Activated CD8-positive, alpha-beta memory T cell treated with anti-CD3 and anti-CD28 coated beads for 48 hours (primary cell): Measurements from ENCODE around the gene RSPO4.
A peak's percentile ranks its signal among the peaks of the same experiment; 100 is the strongest.

Experiments used
- DNase-seq, 3 experiments: peaks; one replicate each; pipeline ENCODE4 v3.0.0-alpha.2; 2020; ENCODE audit warnings: low read depth in 2 of 3, low spot score in 2 of 3

Gene RSPO4

DNA sequence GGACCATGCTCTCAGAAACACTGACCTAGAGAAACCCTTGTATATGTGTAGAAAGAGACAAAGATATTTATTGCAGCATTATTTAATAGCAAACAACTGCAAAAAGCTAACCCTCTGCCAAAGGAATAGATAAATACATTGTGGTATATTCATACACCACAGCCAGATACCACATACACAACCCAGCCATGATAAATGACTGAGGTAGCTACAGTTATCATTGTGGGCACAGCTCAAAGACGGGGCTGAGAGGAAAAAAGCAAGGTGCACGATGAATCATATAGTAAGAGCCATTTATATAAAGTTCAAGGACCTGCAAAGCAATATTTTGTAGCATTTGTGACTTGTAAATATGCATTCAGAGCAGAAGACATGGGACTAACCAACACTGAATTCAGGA is 30.8 kb downstream of the RSPO4 start:
- DNase-seq, result no peak

GRCh38 chr20:969868-970267 is 32.2 kb downstream of the RSPO4 start:
- DNase-seq, result no peak

DNA sequence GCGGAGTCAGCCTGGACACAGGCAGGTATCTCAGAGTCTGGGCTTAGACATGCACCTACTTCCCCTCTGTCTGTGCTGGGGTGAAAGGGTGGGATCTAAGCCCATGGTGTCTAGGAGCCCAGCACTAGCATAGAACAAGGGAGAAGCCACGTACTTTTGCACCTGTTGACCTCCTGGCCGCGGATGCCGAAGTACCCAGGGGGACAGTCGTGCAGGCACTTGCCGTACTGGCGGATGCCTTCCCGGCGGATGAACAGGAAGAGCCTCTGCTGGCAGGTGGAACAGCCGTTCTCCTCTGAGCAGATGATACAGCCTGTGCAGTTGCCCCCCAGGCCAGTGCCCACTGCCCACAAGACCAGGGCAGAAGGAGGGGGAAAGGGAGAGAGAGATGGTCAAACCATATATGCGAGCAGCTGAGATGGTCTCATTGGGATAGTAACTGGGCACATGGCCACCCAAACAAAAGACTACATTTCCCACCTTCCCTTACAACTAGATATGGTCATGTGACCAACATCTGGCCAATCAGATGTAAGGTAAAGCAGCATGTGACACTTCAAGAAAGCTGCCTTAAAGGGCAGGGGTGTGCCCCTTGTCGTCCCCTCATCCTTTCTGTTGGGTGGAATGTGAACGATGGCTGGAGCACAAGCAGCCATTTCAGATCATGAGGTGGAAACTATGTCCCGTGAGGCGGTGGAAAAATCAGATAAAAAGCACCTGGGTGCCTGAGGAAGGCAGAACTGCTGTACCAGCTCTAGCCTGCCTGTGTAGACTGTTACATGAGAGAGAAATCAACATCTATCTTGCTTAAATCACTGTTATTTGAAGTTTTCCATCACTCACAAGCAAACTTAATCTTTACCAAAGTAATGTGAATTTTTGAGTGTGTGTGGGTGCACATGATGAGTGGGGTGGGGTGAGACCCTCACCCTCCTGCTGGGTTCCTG is 34.0 kb downstream of the RSPO4 start:
- DNase-seq, result no peak

- no peak for DNase-seq
These were observed 36.2 kb downstream of the RSPO4 start for GRCh38 chr20:965956-966355.

GRCh38 chr20:963795-964194 is 38.3 kb downstream of the RSPO4 start:
- no peak for DNase-seq

GRCh38 chr20:962683-963082 is 39.4 kb downstream of the RSPO4 start:
- no peak for DNase-seq

DNA sequence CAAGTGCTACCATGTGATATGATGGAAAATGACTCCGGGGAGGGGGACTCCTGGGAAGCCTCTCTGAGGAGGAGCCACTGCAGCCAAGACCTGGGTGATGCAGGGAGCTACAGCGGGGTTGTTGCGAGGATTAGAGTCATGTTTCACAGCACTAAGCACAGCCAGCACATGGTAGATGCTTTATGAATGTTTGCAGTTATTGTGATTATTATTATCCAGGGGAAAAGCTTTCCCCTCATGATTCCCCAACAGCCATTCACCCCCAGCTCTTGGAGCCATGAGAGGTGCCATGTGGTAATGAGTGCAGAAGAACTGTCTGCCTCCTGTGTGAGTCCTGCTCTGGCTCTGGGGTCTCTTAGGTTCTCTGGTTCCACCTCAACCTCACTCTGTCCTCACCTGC is 39.9 kb downstream of the RSPO4 start:
- DNase-seq, result no peak

- no peak for DNase-seq
These were observed 40.3 kb downstream of the RSPO4 start for GRCh38 chr20:961768-962167.

DNA sequence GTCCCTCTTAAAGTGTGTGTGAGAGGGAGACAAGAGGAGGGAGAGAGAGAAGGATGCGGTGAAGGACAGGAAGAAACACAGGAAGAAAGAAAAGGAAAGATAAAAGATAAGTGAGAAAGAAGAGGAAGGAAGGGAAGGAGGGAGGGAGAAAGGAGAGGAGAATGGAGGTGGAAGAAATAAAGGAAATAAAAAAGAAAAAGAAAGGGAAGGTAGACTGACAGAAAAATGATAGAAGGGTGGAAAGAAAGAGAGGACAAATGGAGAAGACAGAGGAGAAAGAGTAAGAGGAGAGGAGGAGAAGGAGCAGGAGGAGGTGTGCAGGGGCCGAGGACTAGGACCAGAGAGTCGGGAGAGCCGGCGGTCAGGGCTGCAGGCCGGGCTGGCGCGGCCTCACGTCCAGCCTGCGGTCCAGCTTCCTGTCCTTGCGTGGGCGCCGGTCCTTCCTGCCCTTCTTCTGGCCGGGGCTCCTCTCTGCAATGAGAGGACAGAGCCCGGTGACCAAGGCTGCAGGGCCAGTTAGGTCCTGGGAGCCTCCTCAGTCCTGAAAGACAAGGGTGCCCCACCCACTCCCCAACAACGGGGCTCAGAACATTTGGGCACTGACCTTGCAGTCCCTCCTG is 42.0 kb downstream of the RSPO4 start:
- DNase-seq, result no peak

GRCh38 chr20:958936-959815 is 42.9 kb downstream of the RSPO4 start:
- DNase-seq, result no peak

GRCh38 chr20:957544-957943 is 44.6 kb downstream of the RSPO4 start:
- DNase-seq, result no peak

DNA sequence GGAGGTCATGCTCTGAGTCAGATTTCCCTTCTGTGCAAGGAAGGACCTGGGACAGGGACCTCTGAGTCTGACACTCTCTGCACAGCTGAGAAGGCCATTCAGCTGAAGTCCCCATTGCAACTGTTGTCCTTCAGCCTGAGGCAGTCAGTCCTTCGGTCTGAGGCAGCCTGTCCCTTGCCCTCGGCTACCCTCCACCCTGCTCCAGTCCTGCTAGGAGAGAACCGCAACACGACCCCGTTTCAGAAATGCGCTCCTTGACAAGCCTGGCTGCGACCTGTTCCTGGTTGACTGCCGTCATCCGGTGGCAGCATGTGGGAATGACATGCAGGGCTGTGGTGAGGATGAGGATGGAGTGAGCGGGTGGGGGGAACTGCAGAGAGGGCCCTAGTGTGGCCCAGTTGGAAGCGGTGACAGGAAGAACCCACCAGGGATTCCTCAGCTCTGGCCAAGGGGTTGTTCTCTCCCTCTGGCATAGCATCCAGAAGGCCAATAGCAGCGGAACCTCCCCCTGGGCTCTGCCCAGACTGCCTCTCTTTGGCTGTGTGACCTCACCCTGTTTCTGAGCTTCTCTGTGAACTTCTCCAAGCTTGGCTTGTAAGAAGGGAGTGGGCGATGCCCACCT is 45.7 kb downstream of the RSPO4 start:
- peak; percentile 44 to 67 (median 55) for DNase-seq

GRCh38 chr20:955656-956055 is 46.5 kb downstream of the RSPO4 start:
- no peak for DNase-seq

GRCh38 chr20:955111-955510 is 47.0 kb downstream of the RSPO4 start:
- DNase-seq, result no peak

DNA sequence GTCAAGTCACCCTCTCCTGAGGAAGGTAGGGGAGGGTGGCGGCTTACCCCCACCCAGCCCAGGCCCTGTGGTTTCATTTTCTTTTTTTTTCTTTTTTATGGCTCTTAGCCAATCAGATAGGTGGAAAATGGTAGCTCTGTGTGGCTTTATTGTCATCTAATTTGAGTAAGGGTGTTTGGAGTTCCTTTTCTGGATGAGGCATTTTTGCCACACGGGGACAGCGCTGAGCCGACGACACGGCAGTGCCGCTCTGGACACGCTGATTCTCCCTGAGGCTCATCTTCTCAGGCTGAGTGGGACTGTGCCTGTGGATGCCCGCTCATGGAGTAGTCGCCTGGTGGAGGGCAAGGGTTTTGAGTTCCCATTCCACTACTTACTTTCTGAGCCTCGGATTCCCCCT is 48.4 kb downstream of the RSPO4 start:
- DNase-seq, result no peak

DNA sequence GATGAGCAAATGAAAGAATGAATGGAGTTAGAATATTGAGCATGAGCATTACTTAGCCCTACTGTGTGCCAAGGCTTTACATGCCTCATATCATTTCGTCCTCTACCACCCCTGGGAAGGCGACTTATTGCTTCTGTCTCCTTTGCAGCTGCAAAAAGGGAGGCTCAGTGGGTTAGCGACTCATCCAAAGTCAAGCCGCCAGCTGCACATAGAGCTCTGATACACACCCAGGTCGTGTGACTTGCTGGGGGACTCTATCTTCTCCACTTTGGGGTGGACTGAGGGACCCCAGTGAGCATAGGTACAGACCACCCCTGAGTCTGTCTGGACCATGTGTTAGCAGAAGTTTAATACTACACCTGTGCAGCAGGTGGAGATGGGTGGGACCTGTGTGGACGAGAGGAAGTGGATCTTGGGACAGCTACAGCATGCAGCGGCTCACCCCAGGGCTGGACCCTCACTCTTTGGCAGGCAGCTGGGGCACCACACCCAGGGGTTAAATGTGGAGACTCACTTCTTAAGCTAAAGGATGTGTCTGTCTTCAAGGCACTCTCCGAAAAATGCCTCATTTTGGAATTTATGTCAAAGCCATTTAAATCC is 49.8 kb downstream of the RSPO4 start:
- no peak for DNase-seq

GRCh38 chr20:951384-952169 is 50.5 kb downstream of the RSPO4 start:
- no peak for DNase-seq

GRCh38 chr20:949717-950116 is 52.4 kb downstream of the RSPO4 start:
- no peak for DNase-seq

DNA sequence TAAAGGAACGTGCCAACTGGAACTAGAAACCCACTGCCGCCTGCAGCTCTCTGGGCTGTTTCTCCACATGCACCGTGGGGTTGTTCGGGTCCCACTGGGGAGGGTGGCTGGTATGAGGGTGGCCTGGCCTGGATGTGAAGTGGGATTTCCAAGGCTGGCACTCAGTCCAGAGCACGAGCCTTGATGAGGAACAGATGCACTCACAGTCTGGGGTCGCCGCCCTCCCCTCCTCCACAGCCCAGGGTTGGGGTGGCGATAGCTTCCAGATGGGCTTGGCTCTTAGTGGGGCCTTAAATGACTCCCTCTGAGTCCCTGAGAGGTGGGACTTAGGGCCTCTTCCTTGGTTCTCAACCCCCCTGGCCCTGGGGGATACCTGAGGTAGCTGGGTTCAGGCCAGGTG is 55.3 kb downstream of the RSPO4 start:
- no peak for DNase-seq

- no peak for DNase-seq
These were observed 56.3 kb downstream of the RSPO4 start for GRCh38 chr20:945841-946240.
